Activated CD4-positive, CD25-positive, alpha-beta regulatory T cell treated with anti-CD3 and anti-CD28 coated beads, Interleukin-2, amount 50 U/mL, for 16 hours (primary cell): ENCODE data around the gene ESR2.
"Not testable (repeated sequence)": the region's sequence is repeated elsewhere in the genome, so short reads cannot be mapped to it uniquely, and the experiment has no call there.

Experiments
- DNase-seq: peaks from one replicate; pipeline ENCODE4 v3.0.0-alpha.2; 2020; ENCODE audit warnings: low read depth, low spot score

ESR2 gene

GRCh38 chr14:64198486-64198885 lies 95.7 kb downstream of the ESR2 start:
- no peak for DNase-seq

GRCh38 chr14:64197996-64198395 lies 96.2 kb downstream of the ESR2 start:
- DNase-seq: no peak

- DNase-seq: no peak
These were observed 97.3 kb downstream of the ESR2 start for GRCh38 chr14:64196814-64197411.

GRCh38 chr14:64196056-64196455 lies 98.1 kb downstream of the ESR2 start:
- no peak for DNase-seq

GRCh38 chr14:64195199-64195598 lies 99.0 kb downstream of the ESR2 start:
- no peak for DNase-seq

GRCh38 chr14:64194404-64194803 lies 99.8 kb downstream of the ESR2 start:
- DNase-seq: no peak

- DNase-seq: no peak
These were observed 100.3 kb downstream of the ESR2 start for GRCh38 chr14:64193821-64194220.

- DNase-seq: no peak
These were observed 102.4 kb downstream of the ESR2 start for GRCh38 chr14:64191756-64192155.

GRCh38 chr14:64190974-64191502 lies 103.1 kb downstream of the ESR2 start:
- no peak for DNase-seq

- no peak for DNase-seq
These were observed 106.8 kb downstream of the ESR2 start for GRCh38 chr14:64187331-64187730.

- DNase-seq: no peak
These were observed 107.7 kb downstream of the ESR2 start for GRCh38 chr14:64186231-64187129.

- DNase-seq: no peak
These were observed 109.0 kb downstream of the ESR2 start for GRCh38 chr14:64185184-64185583.

GRCh38 chr14:64184103-64184729 lies 110.0 kb downstream of the ESR2 start:
- no peak for DNase-seq

GRCh38 chr14:64182908-64183307 lies 111.3 kb downstream of the ESR2 start:
- DNase-seq: not testable (repeated sequence)

- DNase-seq: no peak
These were observed 115.4 kb downstream of the ESR2 start for GRCh38 chr14:64178814-64179213.

- DNase-seq: no peak
These were observed 117.8 kb downstream of the ESR2 start for GRCh38 chr14:64176330-64176729.

- no peak for DNase-seq
These were observed 119.0 kb downstream of the ESR2 start for GRCh38 chr14:64174922-64175782.

- DNase-seq: no peak
These were observed 124.0 kb downstream of the ESR2 start for GRCh38 chr14:64170181-64170580.

- DNase-seq: no peak
These were observed 134.6 kb downstream of the ESR2 start for GRCh38 chr14:64159588-64159987.

- DNase-seq: no peak
These were observed 135.6 kb downstream of the ESR2 start for GRCh38 chr14:64158608-64159007.

GRCh38 chr14:64149921-64150320 lies 144.2 kb downstream of the ESR2 start:
- DNase-seq: no peak
